Colon (tissue), 2 donors: ENCODE measurements around the gene TMEM143.
A peak's percentile ranks its signal among the peaks of the same experiment; 100 is the strongest.

ENCODE experiments used
- FAIRE-seq: peaks from 2 replicates; lab custom pipeline; 2012; peaks lifted over from hg19 to GRCh38; lab: Jason Lieb, UNC
- donor health status: control.
- donor health status: control.

The TMEM143 gene

DNA sequence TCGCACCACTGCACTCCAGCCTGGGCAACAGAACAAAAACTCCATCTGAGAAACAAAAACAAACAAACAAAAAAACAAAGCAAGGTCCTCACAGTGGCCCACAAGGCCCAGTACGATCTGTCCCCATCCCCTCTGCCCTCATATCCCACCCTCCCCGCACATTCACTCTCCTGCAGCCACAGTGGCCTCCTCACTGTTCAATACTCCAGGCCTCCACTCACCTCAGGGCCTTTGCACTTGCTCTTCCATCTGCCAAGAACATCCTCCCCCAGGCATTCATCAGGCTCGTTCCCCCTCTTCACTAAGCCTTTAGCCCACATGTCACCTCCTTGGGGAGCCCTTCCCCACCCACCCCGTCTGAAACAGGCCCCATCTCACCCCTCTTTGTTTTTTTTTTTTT is 4.6 kb downstream of the TMEM143 start:
- FAIRE-seq: no peak

DNA sequence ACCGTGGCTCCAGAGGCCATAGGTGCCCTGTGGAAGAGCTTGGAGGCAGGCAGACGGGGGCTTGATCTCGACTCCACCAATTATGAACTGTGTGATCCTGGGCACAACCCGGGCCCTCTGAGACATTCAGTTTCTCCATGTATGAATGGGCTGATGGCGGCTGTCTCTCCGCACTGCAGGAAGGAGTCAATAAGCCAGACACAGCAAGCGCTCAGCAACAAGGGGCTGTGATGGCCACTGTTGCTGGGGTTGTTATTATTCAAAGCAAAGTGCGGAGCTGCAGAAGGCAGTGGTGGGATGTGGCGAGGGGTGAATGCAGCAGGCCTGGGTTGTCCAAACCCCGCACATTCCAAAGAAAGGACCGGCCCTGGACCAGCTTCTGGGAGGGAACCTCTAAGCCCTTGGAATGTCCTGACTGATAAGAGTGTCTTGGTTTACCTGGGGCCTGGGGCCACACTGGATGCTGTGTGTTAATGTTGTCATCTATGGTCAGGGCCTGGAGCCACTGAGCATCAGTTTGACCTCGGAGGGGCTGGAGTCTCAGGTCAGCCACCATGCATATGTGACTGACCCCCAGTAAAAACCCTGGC is 8.3 kb downstream of the TMEM143 start:
- FAIRE-seq: no peak

DNA sequence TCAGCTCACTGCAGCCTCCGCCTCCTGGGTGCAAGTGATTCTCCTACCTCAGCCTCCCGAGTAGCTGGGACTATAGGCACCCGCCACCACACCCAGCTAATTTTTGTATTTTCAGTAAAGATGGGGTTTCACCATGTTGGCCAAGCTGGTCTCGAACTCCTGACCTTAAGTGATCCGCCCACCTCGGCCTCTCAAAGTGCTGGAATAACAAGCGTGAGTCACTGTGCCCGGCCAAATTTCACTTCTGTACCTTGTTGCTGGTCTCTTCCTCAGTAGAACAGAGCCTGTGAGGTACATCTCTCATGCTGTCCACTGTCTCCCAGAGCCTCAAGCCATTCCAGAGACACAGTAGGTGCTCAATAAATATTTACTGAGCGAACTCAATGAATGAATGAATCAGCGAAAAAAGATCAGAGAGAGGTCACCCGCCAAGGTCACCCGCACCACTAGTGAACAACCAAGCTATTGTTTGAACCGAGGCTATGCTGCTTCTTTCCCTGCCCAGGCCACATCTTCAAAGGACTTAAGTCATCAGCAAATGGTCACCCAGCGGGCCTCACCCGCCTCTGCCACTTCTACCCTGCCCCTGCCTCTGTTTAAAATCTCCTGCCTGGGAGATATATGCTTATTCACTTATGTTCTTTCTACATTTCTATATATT is 9.3 kb downstream of the TMEM143 start:
- no peak for FAIRE-seq

DNA sequence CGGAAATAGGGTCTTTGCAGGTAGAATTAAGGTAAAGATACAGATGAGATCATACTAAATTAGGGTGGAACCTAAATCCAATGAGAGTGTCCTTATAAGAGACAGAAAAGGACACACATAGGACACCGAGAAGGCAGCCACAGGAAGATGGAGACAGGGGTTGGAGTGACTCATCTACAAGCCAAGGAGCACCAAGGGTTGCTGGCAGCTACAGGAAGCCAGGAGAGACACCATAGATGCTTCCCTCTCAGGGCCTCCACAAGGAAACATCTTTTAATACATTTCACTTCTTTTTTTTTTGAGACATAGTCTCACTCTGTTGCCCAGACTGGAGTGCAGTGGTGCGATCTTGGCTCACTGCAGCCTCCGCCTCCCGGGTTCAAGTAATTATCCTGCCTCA is 10.1 kb downstream of the TMEM143 start:
- FAIRE-seq: no peak

DNA sequence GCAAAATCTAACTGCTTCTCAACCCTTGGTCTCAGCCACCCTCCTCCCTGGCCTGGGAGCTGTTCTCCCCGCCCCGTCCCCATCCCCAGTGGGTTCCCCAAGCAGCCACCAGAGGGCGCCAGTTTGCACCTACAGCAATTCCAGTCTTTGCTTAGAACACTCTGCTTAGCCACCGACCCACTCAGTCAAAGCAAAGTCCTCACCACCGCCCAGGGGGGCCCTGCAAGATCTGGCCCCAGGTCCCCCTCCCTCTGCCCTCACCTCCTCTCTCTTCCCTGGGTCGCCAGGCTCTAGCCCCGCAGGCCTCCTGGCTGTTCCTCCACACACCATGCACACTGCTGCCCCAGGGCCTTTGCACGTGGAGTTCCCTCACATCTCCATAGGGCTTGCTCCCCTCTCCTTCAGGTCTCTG is 12.4 kb downstream of the TMEM143 start:
- FAIRE-seq: no peak

DNA sequence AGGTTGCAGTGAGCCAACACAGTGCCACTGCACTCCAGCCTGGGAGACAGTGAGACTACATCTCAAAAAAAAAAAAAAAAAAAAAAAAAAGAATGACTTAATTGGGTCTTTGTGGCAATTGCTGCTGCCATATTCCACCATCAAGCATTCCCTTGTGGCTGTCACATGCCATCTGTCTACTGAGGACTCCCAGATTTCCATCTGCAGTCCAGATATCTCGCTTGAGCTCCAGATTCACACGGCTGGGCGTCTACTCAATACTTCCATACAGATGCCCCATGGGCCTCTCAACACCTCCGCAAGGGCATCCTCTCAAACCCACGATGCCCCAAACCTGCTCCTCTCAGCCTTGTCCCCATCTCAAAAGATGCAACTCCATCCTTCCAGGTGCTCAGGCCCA is 12.9 kb downstream of the TMEM143 start:
- FAIRE-seq: no peak

DNA sequence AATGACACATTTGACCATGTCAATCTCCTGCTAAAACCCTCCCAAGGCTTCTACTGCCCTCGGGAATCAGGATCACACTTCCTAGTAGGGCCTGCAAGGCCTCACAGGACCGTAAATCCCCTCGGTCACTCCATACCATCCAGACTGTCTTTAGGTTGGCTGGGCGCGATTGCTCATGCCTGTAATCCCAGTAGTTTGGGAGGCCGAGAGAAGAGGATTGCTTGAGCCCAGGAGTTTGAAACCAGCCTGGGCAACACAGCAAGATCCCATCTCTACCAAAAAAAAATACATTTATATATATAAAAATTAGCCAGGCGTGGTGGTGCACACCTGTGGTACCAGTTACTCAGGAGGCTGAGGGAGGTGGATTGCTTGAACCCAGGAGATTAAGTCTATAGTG is 15.0 kb downstream of the TMEM143 start:
- no peak for FAIRE-seq

DNA sequence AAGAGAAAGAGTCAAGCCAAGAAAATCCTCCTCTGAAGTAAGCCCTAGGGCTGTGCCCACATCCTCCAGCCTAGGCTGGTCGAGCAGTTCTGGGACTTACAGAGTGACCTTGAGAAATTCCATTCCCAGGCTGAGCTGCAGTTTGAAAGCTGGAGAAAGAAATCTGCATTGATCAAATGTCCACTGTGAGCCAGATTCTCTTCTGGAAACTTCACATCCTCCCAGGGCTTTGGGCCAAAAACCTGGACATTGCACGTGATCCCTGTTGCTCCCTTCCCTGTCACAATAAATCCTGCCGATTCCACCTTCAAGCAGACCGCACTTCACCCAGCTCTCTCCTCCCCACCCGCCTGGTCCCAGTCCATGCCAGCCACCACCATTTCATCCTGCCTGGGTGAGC is 15.7 kb downstream of the TMEM143 start:
- FAIRE-seq: no peak

DNA sequence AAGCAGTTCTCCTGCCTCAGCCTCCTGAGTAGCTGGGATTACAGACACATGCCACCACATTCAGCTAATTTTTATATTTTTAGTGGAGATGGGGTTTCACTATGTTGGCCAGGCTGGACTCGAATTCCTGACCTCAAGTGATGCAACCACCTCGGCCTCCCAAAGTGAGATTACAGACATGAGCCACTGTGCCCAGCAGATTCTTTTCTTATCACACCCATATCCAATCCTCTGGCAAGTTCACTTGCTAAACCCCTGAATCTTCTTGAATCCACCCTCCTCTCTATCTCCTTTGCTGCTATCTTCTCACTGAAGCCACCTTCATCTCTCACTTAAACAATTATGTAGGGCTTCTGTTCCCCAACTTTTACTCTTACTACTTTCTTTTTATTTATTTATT is 17.5 kb downstream of the TMEM143 start:
- no peak for FAIRE-seq

DNA sequence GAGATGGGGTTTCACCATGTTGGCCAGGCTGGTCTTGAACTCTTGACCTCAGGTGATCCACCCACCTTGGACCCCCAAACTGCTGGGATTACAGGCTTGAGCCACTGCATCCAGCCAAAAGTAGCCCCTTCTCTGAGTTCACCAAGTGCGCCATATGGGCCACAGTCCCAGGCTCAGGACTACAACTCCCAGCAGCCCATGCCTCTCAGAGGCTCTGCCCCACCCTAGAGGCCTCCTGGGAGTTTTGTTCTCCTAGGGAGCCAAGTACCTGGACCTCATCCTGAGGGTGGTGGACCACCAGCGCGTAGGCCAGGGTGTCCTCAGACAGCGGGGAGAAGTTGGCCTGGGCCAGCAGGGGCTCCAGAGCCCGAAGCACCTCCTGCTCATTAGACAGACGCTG is 18.8 kb downstream of the TMEM143 start:
- no peak for FAIRE-seq

DNA sequence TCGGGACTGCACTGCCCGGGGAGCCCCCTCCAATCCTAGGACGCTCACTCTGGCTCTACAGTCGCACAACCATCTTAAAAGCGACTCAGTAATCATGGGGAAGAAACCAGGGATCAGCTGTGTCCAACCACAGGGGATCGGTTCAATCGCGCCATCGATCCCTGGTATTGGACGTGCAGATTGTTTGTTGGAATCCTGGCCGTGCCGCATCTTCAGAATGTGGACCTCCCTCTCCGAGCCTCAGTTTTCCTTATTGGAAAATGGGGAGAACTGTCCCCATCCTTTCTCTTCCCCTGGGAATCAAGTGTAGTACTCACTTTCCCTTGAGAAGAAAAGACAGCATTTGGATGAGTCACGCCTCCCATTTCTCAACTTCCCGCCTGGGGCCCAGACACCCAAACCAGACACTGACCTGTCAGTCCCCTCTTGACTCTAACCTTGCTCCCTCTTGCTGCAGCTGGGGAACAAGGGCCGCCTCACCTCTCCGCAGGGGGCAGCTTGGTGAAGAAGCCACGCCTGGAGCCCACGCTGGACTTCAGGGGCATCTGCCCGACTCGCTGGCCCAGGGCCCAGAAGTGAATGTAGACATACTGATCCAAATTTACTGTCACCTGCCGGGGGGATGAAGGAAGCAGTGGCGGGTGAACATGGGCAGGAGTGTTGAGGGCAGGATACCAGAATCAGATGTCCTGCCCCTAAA is 20.7 kb downstream of the TMEM143 start:
- FAIRE-seq: no peak

DNA sequence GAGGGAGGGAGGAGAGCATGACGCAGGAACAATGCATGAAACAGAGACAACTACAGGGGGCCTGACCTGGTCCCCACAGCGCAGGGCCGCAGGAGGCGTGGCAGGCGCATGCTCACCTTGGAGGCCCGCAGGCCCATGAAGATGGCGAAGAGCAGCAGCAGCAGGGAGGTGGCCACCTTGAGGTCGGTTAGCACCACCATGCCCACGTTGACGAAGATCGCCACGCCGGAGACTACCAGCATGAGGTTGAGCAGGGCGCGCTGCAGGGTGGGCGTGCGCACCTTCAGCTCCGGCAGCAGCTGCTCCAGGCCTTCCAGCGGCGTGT is 21.4 kb downstream of the TMEM143 start:
- no peak for FAIRE-seq

DNA sequence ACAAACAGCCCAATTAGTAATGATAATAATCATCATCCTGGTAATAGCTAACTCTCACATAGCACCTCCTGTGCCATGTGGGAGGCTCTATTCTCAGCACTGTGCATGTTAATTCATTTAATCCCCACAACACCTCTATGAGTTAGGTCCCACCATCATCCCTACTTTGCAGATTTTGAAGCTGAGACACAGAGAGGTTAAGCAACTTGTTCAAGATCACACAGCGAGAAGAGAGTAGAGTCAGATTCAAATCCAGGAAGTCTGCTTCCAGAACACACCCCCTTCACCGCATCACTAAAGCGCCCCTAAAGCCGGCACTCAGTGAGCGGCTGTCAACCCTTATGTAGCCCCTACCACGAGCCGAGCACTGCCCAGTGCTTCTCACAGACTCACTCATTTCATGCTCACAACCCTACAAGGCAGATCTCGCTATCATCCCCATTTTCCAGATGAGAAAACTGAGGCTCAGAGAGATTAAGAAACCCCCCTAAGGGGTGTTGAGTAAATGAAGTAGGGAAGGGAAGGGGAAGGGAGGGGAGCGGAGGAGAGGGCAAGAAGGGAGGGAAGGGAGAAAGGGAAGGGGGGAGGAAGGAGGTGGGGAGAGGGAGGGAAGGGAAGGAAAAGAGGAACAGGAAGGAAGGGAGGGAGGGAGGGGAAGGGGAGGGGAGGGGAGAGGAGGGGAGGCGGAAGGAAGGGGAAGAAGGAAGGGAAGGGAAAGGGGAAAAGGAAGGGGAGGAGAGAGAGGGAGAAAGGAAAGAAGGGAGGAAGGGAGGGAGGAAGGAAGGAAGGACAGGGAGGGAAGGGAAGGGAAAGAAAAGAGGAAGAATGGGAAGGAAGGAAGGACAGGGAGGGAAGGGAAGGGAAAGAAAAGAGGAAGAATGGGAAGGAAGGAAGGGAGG is 22.0 kb downstream of the TMEM143 start:
- FAIRE-seq: no peak

DNA sequence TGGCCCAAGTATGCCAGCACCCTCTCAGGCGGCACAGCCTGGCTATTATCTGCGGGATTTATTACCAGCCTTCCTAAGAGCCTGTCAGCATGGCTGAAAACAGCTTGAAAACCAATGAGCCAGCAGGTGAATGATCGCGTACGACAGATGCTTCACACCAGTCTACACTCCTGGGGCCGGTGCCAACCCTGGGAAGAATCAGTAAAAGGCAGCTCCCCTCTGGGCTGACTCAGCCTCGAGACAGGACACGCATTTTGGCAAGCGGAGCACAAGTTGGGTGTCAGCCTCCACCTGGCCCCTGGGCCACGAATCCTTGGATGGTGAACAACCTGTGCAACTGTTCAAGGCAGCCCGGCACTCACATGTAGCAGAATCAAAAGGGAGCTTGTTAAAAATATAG is 22.7 kb downstream of the TMEM143 start:
- no peak for FAIRE-seq

DNA sequence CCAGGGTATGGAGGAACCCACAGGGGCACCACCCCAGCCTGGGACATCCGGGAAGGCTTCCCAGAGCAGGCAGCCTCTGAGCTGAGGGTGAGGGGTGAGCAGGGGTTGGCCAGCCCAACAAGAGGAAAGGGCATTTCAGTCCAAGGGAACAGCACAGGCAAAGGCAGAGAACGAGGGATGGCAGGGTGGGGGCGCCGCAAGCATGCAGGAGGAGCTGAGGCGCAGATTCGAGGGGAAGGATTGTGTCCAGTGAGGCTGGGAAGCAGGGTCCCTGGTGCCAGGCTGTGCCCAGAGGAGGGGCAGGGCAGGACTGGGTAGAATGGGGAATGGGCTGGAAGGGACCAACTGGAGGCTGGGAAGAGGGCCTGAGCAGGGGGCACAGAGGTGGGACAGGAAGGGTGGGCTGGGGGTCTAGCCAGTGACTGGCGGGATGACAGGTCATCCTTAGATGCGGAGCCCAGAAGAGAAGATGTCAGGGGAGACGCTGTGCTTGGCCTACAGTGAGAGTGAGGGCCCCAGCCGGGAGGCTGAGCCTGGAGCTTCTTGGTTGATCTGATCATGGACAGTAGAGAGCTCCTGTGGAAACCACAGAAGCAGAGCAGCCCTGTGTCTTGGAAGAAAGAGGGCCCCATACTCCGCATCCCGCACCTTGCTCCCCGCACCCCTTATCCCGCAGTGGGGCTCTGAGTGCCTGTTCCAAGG is 24.8 kb downstream of the TMEM143 start:
- no peak for FAIRE-seq

DNA sequence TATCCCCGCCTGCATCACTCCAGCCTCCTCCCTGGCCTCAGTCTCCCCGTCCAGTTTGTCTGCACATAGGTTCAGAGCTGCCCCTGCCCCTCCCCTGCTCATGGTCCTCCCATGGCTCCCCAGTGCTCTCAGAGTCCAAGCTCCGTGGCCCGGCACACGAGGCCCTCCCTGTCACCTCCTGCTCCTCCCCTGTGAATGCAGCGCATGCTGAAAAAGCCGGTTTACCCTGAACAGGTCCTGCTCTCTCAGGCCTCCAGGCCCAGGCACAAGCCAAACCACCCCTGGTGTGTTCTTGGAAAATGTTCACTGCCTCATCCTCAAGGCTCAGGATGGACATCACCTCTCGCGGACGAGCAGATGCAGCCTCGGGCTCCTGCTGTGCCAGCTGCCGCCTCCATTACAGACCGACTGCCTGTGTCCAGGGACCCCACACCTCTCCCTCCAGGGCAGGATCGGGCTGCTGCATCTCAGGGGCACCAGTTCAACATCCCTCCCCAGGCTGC is 25.4 kb downstream of the TMEM143 start:
- no peak for FAIRE-seq

DNA sequence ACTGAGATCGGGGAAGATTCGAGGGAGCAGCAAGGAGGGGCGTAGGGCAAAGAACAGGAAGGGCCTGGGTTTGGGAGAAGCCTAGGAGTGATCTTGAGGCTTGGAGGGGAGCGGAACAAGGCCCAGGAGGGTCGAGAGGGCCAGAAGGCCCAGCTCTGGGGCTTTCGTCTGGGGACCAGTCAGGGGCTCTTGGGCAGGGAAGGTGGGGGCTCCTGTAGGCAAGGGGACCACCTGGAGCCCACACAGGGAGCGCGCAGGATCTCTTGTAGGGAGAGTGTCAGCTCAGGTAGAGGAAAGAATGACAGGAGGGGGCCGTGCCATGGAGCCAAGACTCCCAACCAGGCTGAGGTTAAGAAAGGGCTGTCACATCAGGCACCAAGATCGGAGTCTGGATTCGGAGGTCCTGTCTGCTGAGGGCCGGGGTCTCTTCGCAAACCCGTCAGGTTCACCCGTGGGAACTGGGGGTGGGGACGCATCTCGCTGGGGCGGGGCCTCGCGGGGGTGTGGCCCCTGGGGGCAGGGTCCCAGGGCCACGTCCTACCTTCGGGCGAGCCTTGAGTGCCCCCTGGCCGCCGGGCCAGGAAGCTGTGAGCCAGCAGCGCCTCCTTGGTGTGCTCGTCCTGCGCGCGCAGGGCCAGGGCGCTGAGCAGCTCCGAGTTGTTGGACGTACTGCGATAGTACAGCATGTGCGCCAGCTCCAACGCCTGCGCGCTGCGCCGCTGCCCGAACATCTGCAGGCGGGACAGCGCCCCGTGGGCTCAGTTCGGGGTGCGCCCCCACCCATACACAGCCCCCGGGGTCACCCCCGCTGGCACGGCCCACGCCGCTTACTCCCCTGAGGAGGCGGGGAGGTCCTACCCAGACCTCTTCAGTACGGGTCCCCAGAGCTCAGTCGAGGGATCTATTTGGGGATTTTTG is 30.0 kb downstream of the TMEM143 start:
- no peak for FAIRE-seq

DNA sequence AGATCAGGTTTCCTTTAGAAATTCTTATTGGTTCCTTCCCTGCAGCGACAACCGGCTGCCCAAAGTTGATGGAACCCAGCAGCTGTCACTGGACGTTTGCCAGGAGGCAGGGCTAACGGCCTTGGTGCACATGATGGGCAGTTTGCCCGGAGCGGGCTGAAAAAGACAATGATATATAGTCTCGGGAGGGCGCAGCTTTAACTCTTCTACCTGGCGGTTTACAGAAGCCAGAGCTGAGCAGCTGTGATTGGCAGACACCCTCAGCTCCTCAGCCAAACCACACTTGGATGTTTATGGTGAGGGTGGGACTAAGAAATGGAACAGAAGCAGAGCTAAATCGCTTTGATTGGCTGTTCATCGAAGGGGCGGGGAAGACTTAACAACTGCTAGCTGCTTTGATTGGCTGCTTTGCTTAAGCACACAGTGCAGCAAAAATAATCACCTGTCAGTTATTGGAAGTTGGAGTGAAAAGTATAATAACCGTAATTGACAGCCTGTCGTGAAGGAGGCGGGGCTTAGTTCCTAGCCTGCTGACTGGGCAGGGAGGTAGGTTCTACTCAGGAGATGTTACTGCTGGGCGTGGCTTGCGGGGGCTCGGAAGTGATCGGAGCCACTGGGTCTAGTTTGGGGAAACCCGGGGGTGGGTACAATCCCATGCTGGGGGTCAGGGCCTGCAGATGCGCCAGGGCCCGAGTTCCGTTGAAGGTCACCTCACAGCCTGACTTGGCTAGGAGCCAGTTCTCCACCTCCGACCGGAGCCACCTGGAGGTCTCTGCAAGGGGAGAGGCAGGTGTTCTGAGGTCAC is 30.9 kb downstream of the TMEM143 start:
- FAIRE-seq: peak; percentile 91

DNA sequence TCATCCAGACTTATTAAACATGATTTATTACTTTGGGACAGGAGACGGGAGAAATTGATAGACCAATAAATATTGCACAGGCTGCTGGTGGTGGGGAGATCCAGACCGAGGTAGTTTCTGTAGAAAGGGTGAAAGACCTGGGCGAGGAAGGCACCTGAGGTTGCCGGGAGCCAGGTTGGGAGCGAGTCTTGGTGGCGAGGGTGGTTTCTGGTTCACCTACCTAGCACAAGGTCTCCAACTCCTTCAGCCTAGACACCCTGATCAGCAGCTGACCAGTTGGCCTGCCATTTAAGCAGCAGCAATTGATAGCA is 31.4 kb downstream of the TMEM143 start:
- no peak for FAIRE-seq

DNA sequence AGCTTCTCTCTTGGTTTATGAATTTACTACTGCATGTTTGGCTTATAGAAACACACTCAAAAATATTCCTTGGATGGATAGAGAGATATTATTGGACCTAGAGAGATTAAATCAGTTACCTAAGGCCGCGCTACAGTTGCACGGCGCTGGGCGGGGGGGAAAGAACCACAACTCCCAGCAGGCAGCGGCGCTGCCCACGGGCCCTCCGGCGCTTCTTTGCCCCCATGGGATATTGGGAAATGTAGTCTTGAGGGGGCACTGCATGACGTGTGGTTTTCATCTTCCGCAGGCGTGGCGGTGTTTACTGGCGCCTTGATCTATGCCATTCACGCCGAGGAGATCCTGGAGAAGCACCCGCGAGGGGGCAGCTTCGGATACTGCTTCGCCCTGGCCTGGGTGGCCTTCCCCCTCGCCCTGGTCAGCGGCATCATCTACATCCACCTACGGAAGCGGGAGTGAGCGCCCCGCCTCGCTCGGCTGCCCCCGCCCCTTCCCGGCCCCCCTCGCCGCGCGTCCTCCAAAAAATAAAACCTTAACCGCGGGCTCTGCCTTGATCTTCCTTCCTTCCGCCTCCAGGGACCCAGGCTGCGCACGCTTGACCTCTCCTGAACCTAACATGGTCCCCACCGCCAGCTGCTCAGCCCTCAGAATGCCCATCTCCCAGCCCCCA is 33.6 kb downstream of the TMEM143 start:
- no peak for FAIRE-seq
